Skeletal muscle satellite cell (primary cell): ENCODE measurements around the gene PCDHGB7.
"Not testable (repeated sequence)": the region's sequence is repeated elsewhere in the genome, so short reads cannot be mapped to it uniquely, and the experiment has no call there.

Source experiments
- H3K27me3 ChIP-seq: 2 replicates; pipeline ENCODE4 v1.7.0; 2013; ENCODE audit warnings: low read length; ENCODE audit not compliant: control insufficient read depth, insufficient read depth
- H3K36me3 ChIP-seq: 2 replicates; pipeline ENCODE4 v1.7.0; 2013; ENCODE audit warnings: mild to moderate bottlenecking, control low read depth, low read length; ENCODE audit not compliant: insufficient read depth
- H3K4me1 ChIP-seq: 2 replicates; pipeline ENCODE4 v1.7.0; 2013; ENCODE audit warnings: low read length; ENCODE audit not compliant: control insufficient read depth, insufficient read depth
- H3K4me2 ChIP-seq: 2 replicates; pipeline ENCODE4 v1.7.0; 2013; ENCODE audit warnings: mild to moderate bottlenecking, low read length
- H3K4me3 ChIP-seq: 2 replicates; pipeline ENCODE4 v1.7.0; 2013; ENCODE audit warnings: low read length
- H3K9ac ChIP-seq: 2 replicates; pipeline ENCODE4 v1.7.0; 2013; ENCODE audit warnings: mild to moderate bottlenecking, low read depth, low read length, moderate library complexity
- H3K9me3 ChIP-seq: replicated peaks from 2 replicates; pipeline ENCODE4 v1.7.0; 2013; ENCODE audit warnings: mild to moderate bottlenecking, control low read depth, low read length

PCDHGB7 gene

GRCh38 chr5:141387557-141388311 is 29.7 kb upstream of the PCDHGB7 start, which contains the start of gene PCDHGB4:
TSS of gene PCDHGB4 (plus strand) at chr5:141387698. CDS start at chr5:141387885, 187 bp downstream.
- Histone ChIP-seq H3K9me3 (peaks cover 28% of the 10 kb centered on the region), H3K4me2 (peak within 1 kb of the TSS; percentile 54), H3K4me3 (peak within 1 kb of the TSS; percentile 44)
- H3K4me1 ChIP-seq, H3K36me3 ChIP-seq, H3K27me3 ChIP-seq, H3K9ac ChIP-seq: not testable (repeated sequence)

GRCh38 chr5:141388661-141389060 is 28.8 kb upstream of the PCDHGB7 start:
- Histone ChIP-seq H3K9me3 (peaks cover 32% of the 10 kb centered on the region), H3K4me1 (no peaks in the 10 kb centered on the region), H3K36me3 (peaks cover 5% of the 10 kb centered on the region), H3K4me3 (no peak overlapping the region), H3K4me2 (no peak overlapping the region), H3K9ac (no peak overlapping the region), H3K27me3 (no peaks in the 10 kb centered on the region)

GRCh38 chr5:141389153-141390042 is 28.1 kb upstream of the PCDHGB7 start:
- no peak overlapping the region for H3K9ac ChIP-seq
- H3K36me3 ChIP-seq, result peaks cover 5% of the 10 kb centered on the region
- no peak overlapping the region for H3K4me3 ChIP-seq
- H3K4me2 ChIP-seq, result no peak overlapping the region
- no peaks in the 10 kb centered on the region for H3K27me3 ChIP-seq
- no peaks in the 10 kb centered on the region for H3K4me1 ChIP-seq
- H3K9me3 ChIP-seq, result peaks cover 35% of the 10 kb centered on the region

- H3K27me3 ChIP-seq, result no peaks in the 10 kb centered on the region
- H3K4me3 ChIP-seq, result peak within 1 kb of the TSS; percentile 22
- no peak within 1 kb of the TSS for H3K4me2 ChIP-seq
- no peaks in the 10 kb centered on the region for H3K4me1 ChIP-seq
- H3K9ac ChIP-seq, result no peak within 1 kb of the TSS
- H3K36me3 ChIP-seq, result peaks cover 5% of the 10 kb centered on the region
- H3K9me3 ChIP-seq, result peaks cover 39% of the 10 kb centered on the region
Measured at GRCh38 chr5:141392429-141393198, 24.9 kb upstream of the PCDHGB7 start, which contains the start of gene PCDHGA8. TSS of gene PCDHGA8 (plus strand) at chr5:141392633. CDS start at chr5:141392814, 181 bp downstream.

GRCh38 chr5:141393267-141393666 is 24.2 kb upstream of the PCDHGB7 start:
- H3K4me3 ChIP-seq, result no peak overlapping the region
- H3K9ac ChIP-seq, result no peak overlapping the region
- no peaks in the 10 kb centered on the region for H3K27me3 ChIP-seq
- H3K9me3 ChIP-seq, result peaks cover 39% of the 10 kb centered on the region
- no peak overlapping the region for H3K4me2 ChIP-seq
- H3K4me1 ChIP-seq, result no peaks in the 10 kb centered on the region
- H3K36me3 ChIP-seq, result peaks cover 5% of the 10 kb centered on the region

GRCh38 chr5:141394401-141395187 is 22.9 kb upstream of the PCDHGB7 start:
- peaks cover 38% of the 10 kb centered on the region for H3K9me3 ChIP-seq
- not testable (repeated sequence) for H3K27me3 ChIP-seq, H3K9ac ChIP-seq, H3K4me1 ChIP-seq, H3K4me2 ChIP-seq, H3K4me3 ChIP-seq, H3K36me3 ChIP-seq

GRCh38 chr5:141397756-141398551 is 19.5 kb upstream of the PCDHGB7 start, which contains the start of gene PCDHGB5:
TSS of gene PCDHGB5 (plus strand) at chr5:141397947. CDS start at chr5:141398128, 181 bp downstream.
- peak within 1 kb of the TSS; percentile 74 for H3K4me2 ChIP-seq
- H3K27me3 ChIP-seq, H3K4me1 ChIP-seq, H3K36me3 ChIP-seq: not testable (repeated sequence)
- peak within 1 kb of the TSS; percentile 62 for H3K9ac ChIP-seq
- peak within 1 kb of the TSS; percentile 72 for H3K4me3 ChIP-seq
- H3K9me3 ChIP-seq, result peaks cover 43% of the 10 kb centered on the region

GRCh38 chr5:141398608-141399007 is 18.9 kb upstream of the PCDHGB7 start:
- no peak overlapping the region for H3K9ac ChIP-seq
- H3K27me3 ChIP-seq, result no peaks in the 10 kb centered on the region
- H3K9me3 ChIP-seq, result peaks cover 44% of the 10 kb centered on the region

GRCh38 chr5:141399555-141400258 is 17.8 kb upstream of the PCDHGB7 start:
- no peaks in the 10 kb centered on the region for H3K27me3 ChIP-seq
- H3K9me3 ChIP-seq, result peaks cover 47% of the 10 kb centered on the region
- peak overlapping the region; percentile 56 for H3K4me3 ChIP-seq
- no peaks in the 10 kb centered on the region for H3K4me1 ChIP-seq
- H3K9ac ChIP-seq, result no peak overlapping the region
- peaks cover 5% of the 10 kb centered on the region for H3K36me3 ChIP-seq
- H3K4me2 ChIP-seq, result peak overlapping the region; percentile 15

More at GRCh38 chr5:141398608-141399007, 18.9 kb upstream of the PCDHGB7 start:
- Histone ChIP-seq H3K36me3 (peaks cover 5% of the 10 kb centered on the region), H3K4me1 (no peaks in the 10 kb centered on the region), H3K4me2 (peak overlapping the region; percentile 42), H3K4me3 (peak overlapping the region; percentile 26)
